HG03521 (cell line): ENCODE measurements around the gene PRTFDC1.

Experiments
- ATAC-seq: cut with Tn5 transposase; IDR thresholded peaks from one replicate; pipeline ENCODE4 v1.9.1; 2021; ENCODE audit warnings: mild to moderate bottlenecking, moderate library complexity; ENCODE audit not compliant: unreplicated experiment

PRTFDC1 gene

DNA sequence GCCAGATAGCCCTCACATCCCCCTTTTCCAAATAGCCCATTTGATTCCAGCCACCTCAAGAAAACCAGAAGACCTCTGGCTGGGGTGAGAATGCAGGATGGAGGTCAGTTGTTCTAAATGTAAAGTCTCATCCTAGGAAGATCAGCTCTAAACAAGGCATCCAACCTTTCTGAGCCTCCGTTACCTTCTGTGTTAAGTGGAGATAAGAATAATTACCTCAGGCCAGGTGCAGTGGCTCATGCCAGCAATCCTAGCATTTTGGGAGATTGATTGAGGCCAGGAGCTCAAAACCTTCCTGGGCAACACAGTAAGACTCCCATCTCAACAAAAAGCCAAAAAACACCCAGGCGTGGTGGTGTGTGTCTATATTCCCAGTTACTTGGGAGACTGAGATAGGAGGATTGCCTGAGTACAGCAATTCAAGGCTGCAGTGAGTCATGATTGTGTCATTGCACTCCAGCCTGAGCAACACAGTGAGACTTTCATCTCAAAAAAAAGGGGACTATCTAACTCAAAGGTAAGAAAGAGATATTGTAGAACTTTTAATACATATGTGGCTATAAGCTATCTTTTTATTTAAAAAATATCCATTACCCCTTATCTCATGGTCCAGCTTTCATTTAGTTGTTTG, 43.5 kb downstream of the PRTFDC1 start:
- ATAC-seq: no peak

DNA sequence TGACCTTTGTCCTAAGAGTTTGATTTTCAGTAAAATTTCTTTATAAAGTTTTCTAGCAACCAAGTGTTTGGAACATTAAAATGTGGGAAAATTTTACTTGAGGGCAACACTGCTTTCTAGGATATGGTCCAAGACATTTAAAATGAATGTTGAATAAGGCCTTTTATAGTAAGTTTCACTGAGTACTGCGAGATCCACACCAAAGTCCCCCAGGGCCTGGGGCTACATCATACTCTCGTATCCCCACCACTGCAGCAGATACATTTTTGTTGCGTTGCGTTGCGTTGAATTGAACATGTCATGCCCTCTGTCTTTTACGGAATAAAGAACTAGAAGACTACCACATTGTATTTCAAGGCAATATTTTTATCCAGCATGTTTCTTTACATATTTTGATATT, 44.5 kb downstream of the PRTFDC1 start:
- no peak for ATAC-seq

DNA sequence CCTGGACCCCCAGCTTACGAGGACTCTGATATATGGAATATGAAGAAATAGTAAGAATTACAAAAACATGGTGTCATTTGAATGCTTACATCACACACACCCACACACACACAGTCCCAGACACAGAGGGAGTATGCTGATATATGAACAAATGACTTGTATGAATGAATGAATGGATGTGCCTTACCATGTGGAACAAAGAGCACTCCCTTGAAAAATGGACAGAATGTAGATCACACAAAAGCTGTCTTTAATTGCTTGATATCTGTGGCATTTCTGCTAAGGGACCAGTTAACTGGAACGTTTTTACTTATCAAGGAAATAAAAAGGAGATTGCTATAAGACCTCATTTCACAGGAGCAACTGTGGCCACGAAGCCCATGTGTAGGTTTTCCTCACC, 46.0 kb downstream of the PRTFDC1 start:
- ATAC-seq: no peak

DNA sequence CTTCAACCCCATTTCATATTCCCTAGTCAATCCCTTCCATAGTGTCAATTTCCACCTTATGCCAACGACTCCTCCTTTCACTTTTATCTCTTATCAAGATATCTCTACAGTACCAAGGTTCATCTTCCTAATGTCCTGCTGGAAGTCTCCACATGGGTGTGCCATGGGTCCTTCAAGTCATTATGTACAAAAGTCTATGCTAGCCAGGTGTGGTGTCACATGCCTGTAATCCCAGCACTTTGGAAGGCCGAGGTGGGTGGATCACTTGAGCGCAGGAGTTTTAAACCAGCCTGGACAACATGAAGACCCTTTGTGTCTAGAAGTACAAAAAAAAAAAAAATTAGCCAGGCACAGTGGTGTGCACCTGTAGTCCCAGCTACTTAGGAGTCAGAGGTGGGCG, 47.6 kb downstream of the PRTFDC1 start:
- ATAC-seq: no peak

- no peak for ATAC-seq
Observed at GRCh38 chr10:24902400-24902728, 50.0 kb downstream of the PRTFDC1 start.

DNA sequence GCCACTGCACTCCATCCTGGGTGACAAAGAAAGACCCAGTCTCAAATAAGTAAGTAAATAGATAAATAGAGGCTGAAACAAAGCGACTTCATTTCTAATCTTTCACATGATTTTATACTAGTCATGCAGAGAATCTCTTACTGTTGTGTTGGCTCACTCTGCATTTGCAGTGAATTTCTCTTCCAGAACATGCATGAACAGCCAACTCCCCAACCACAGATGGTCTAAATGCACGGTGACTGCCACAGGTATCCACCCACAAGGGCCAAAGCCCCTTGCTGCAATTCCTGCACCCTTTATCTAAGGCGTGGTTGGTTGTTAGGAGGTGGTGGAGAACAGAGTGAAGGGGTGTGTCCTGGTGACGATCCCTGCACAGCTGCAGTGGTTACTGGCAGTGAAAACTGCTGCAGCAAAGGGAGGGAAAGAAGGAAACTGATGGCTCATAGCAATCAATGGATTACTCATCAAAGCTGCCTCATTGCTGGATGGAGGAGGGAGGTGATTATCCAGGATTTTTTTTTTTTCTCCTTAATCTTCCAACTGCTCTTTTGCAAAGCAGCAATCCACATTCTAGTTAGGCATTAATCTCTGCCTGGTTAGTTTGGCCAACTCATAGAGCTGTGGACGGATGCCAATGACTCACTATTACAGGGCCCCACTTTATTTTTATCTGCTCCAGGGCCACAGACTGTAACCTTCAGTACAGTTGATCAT, 50.6 kb downstream of the PRTFDC1 start:
- peak; percentile 37 for ATAC-seq

- peak; percentile 69 for ATAC-seq
Observed at GRCh38 chr10:24900888-24901685, 51.3 kb downstream of the PRTFDC1 start.

GRCh38 chr10:24899571-24899970, 52.8 kb downstream of the PRTFDC1 start:
- ATAC-seq: no peak

- no peak for ATAC-seq
Observed at GRCh38 chr10:24898501-24898900, 53.9 kb downstream of the PRTFDC1 start.

GRCh38 chr10:24897326-24897926, 55.0 kb downstream of the PRTFDC1 start:
- ATAC-seq: no peak

DNA sequence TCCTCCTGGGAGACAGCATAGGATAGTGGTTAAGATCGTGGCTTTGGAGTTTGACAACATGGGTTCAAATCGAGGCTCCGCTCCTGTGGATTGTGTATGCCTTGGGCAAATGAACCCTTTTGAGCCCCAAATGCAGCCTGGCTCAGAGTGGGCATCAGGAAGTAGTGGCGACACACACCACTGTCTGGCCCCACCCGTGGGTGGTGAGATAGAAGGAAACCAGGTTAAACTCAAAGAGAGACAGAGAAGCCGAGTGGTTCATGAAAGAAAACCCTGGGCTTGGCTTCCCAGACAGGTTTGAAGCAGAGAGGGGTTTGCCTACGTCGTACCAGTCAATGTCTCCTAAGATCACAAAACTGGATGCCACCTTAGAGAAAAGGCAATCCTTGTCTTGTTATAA, 57.7 kb downstream of the PRTFDC1 start:
- ATAC-seq: no peak

GRCh38 chr10:24894309-24894708, 58.1 kb downstream of the PRTFDC1 start:
- no peak for ATAC-seq

GRCh38 chr10:24893127-24893526, 59.3 kb downstream of the PRTFDC1 start:
- no peak for ATAC-seq

- no peak for ATAC-seq
Observed at GRCh38 chr10:24891823-24892222, 60.6 kb downstream of the PRTFDC1 start.

DNA sequence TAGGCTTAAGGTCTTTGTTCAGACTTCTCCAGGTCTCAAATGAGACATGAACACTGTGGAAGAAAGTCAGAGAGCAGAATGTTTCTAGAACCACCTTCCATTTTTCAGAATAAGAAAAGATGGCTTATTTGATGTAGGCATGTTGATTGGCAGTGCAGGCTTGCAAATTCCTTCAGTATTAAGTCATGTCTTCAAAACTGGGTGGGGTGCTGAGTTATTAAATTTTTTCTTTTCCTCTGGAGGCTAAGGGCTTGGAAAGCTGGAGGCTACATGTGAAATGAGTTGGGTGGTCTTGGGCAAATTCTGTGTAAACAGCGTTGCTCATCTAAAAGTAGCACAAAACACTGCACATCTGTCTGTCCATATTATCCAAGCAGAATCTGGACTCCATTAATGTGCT, 62.8 kb downstream of the PRTFDC1 start:
- ATAC-seq: no peak

DNA sequence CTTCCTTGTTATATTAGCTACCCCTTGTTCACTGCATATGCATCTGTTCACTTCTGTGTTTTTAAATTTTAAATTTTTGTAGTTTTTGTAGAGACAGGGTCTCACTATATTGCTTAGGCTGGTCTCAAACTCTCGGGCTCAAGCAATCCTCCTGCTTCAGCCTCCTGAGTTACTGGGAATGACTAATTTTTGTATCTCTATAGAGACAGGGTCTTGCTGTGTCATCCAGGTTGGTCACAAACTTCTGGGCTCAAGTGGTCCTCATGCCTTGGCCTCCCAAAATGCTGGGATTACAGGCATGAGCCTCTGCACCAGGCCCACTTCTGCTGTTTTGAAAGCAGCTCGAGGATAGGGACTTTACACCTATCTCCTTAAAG, 64.6 kb downstream of the PRTFDC1 start:
- peak; percentile 10 for ATAC-seq

GRCh38 chr10:24886290-24886680, 66.1 kb downstream of the PRTFDC1 start:
- no peak for ATAC-seq

- no peak for ATAC-seq
Observed at GRCh38 chr10:24885551-24886289, 66.7 kb downstream of the PRTFDC1 start.

GRCh38 chr10:24884793-24885192, 67.6 kb downstream of the PRTFDC1 start:
- ATAC-seq: no peak

GRCh38 chr10:24884316-24884715, 68.1 kb downstream of the PRTFDC1 start:
- ATAC-seq: no peak

- ATAC-seq: no peak
Observed at GRCh38 chr10:24883176-24883575, 69.2 kb downstream of the PRTFDC1 start.
